Endothelial cell of umbilical vein (primary cell): ENCODE results near the gene CFP. TPM values are rescaled to one million over a fixed set of nuclear protein-coding genes. Genes with fewer than 3 reads are reported as not detected.

ENCODE experiments used
- BruUV-seq: library from RNA; stranded (reverse); fragments of 400-500 nt; replicated peaks from 2 replicates; lab custom pipeline; 2021; lab: Mats Ljungman, UMichigan
- CTCF ChIA-PET: fragments of 300-600, 350-600 bp; sonication (Branson Sonifier 250); formaldehyde crosslinking; loops from one replicate; lab custom pipeline; 2021; ENCODE audit warnings: antibody characterized with exemption, inconsistent platforms; lab: Charles Lee
- POLR2A ChIA-PET: fragments of 300-600, 350-600 bp; sonication (Branson Sonifier 250); formaldehyde crosslinking; loops from one replicate; lab custom pipeline; 2021; ENCODE audit warnings: antibody characterized with exemption, inconsistent platforms; lab: Charles Lee
- DNase-seq: peaks from one replicate; pipeline ENCODE4 v3.0.0-alpha.2; 2011; ENCODE audit warnings: low read depth, low spot score
- FAIRE-seq: peaks from 2 replicates; lab custom pipeline; 2011; peaks lifted over from hg19 to GRCh38; lab: Jason Lieb, UNC
- H2AFZ ChIP-seq: 2 replicates; pipeline ENCODE4 v1.6.0; 2012; ENCODE audit warnings: low read depth, low read length, control low read depth, inconsistent platforms
- H3K27ac ChIP-seq: 2 replicates; pipeline ENCODE4 v1.5.1; 2011; ENCODE audit warnings: low read depth, mild to moderate bottlenecking, control low read depth, low read length, moderate library complexity; ENCODE audit not compliant: insufficient read depth
- H3K27me3 ChIP-seq, 2 experiments: 2 replicates each; pipeline versions ENCODE4 v1.6.0 to v1.6.1; 2011; ENCODE audit warnings: low read length in 2 of 2, mixed read lengths in 1 of 2; ENCODE audit not compliant: control insufficient read depth in 2 of 2, insufficient read depth in 2 of 2
- H3K36me3 ChIP-seq, 2 experiments: 2 replicates in 1 of 2; 3 replicates in 1 of 2; pipeline ENCODE4 v1.5.1; 2011; ENCODE audit warnings: low read length in 2 of 2, mild to moderate bottlenecking in 1 of 2, moderate library complexity in 1 of 2; ENCODE audit not compliant: control insufficient read depth in 2 of 2, insufficient read depth in 2 of 2; ENCODE audit errors: extremely low read depth in 1 of 2
- H3K4me1 ChIP-seq: 3 replicates; pipeline ENCODE4 v1.5.1; 2011; ENCODE audit warnings: mild to moderate bottlenecking, low read length; ENCODE audit not compliant: control insufficient read depth, insufficient read depth; ENCODE audit errors: extremely low read depth
- H3K4me2 ChIP-seq: 2 replicates; pipeline ENCODE4 v1.6.1; 2011; ENCODE audit warnings: low read length, control low read depth, mixed read lengths; ENCODE audit not compliant: insufficient read depth
- H3K4me3 ChIP-seq, 3 experiments: fragments of 200-600 bp in 1 of 3; sonication (generic), shearing (Covaris generic) in 1 of 3; replicated peaks in 1 of 3; 2 replicates each; pipeline ENCODE4 v1.5.1; 2011 to 2016; ENCODE audit warnings: control low read depth in 3 of 3, low read length in 3 of 3, mild to moderate bottlenecking in 2 of 3, inconsistent platforms in 1 of 3, low read depth in 1 of 3, moderate library complexity in 1 of 3; ENCODE audit not compliant: insufficient read depth in 1 of 3
- H3K79me2 ChIP-seq: 2 replicates; pipeline ENCODE4 v1.6.0; 2012; ENCODE audit warnings: low read length, inconsistent platforms; ENCODE audit not compliant: control insufficient read depth, insufficient read depth
- H3K9ac ChIP-seq: replicated peaks from 2 replicates; pipeline ENCODE3; 2011; ENCODE audit warnings: low read length, control low read depth; ENCODE audit not compliant: insufficient read depth; ENCODE audit errors: extremely low read depth
- H3K9me1 ChIP-seq: replicated peaks from 3 replicates; pipeline ENCODE4 v1.6.0; 2011; ENCODE audit warnings: mild to moderate bottlenecking, low read length; ENCODE audit not compliant: control insufficient read depth, insufficient read depth; ENCODE audit errors: extremely low read depth
- H3K9me3 ChIP-seq: replicated peaks from 2 replicates; pipeline ENCODE4 v1.5.1; 2012; ENCODE audit warnings: low read length, inconsistent platforms; ENCODE audit not compliant: control insufficient read depth, insufficient read depth
- H4K20me1 ChIP-seq: replicated peaks from 2 replicates; pipeline ENCODE3; 2011; ENCODE audit warnings: mild to moderate bottlenecking, low read length; ENCODE audit not compliant: control insufficient read depth, insufficient read depth; ENCODE audit errors: extremely low read depth
- EZH2 ChIP-seq: IDR thresholded peaks from 2 replicates; pipeline ENCODE4 v1.6.1; 2012; ENCODE audit warnings: borderline replicate concordance, low read depth, mild to moderate bottlenecking, moderate library complexity, low read length, inconsistent platforms; ENCODE audit not compliant: severe bottlenecking
- FOS ChIP-seq: IDR thresholded peaks from 2 replicates; pipeline ENCODE4 v1.6.1; 2011; ENCODE audit warnings: mild to moderate bottlenecking, low read length, moderate library complexity, borderline replicate concordance; ENCODE audit not compliant: insufficient read depth
- GATA2 ChIP-seq: IDR thresholded peaks from 2 replicates; pipeline ENCODE4 v1.7.0; 2011; ENCODE audit warnings: low read depth, mild to moderate bottlenecking, moderate library complexity, mixed read lengths, low read length; ENCODE audit not compliant: insufficient read length, insufficient read depth
- JUN ChIP-seq: IDR thresholded peaks from 2 replicates; pipeline ENCODE4 v1.6.1; 2011; ENCODE audit warnings: borderline replicate concordance, low read depth; ENCODE audit not compliant: insufficient read length, insufficient read depth
- MYC ChIP-seq: IDR thresholded peaks from one replicate; pipeline ENCODE4 v1.6.1; 2011; ENCODE audit warnings: mild to moderate bottlenecking, low read depth, low read length
- POLR2A ChIP-seq: IDR thresholded peaks from 2 replicates; pipeline ENCODE4 v1.6.1; 2012; ENCODE audit warnings: low read depth, mild to moderate bottlenecking, control low read depth, low read length
- POLR2AphosphoS5 ChIP-seq: IDR thresholded peaks from 2 replicates; pipeline ENCODE4 v1.6.1; 2012; ENCODE audit warnings: low read depth, mild to moderate bottlenecking, control low read depth, low read length, moderate library complexity; ENCODE audit not compliant: insufficient read depth
- dilution Hi-C: fragments of 300-500 bp; cut with MboI; formaldehyde crosslinking; loops from one replicate; pipeline ENCODE4 v1.15.0; 2019; ENCODE audit warnings: low sequenced_read_pairs; ENCODE audit not compliant: extremely low pct_ligation_motif_present
- intact Hi-C: fragments of 100-400 bp; cut with micrococcal nuclease; formaldehyde crosslinking; loops from one replicate; pipeline ENCODE4 v1.10.0; 2022
- polyA plus RNA-seq, 4 experiments: library from polyadenylated mRNA; depleted of rRNA in 3 of 4; stranded (reverse) in 3 of 4; unstranded in 1 of 4; fragments of >200 nt; gene quantifications; 2 replicates each; pipeline versions ENCODE4 v1.2.1 to v1.2.3, GENCODE V29; 2011 to 2012; ENCODE audit warnings: missing spikeins in 1 of 4
- total RNA-seq: library from RNA; stranded (reverse); gene quantifications from 2 replicates; pipeline ENCODE4 v1.2.3, GENCODE V29; 2021
- TF ChIP-seq, protein P1 (sequence below): IDR thresholded peaks from 2 replicates; pipeline ENCODE4 v1.6.1; 2011; ENCODE audit not compliant: insufficient read depth, insufficient read length
- TF ChIP-seq, protein P2 (sequence below), 2 donors: IDR thresholded peaks; 1 replicate in 1 of 2; 2 replicates in 1 of 2; pipeline ENCODE4 v1.5.1; 2011; ENCODE audit warnings: low read length in 2 of 2, mild to moderate bottlenecking in 2 of 2, moderate library complexity in 2 of 2, control low read depth in 1 of 2, inconsistent platforms in 1 of 2, low read depth in 1 of 2; ENCODE audit not compliant: insufficient read depth in 1 of 2; ENCODE audit errors: extremely low read depth in 1 of 2

Gene CFP
- total and polyA plus RNA-seq, 2 donors (not counting 3 experiments of a cell fraction or from before 2014, with no cell fraction given) = 0.69 to 1.00 TPM

DNA sequence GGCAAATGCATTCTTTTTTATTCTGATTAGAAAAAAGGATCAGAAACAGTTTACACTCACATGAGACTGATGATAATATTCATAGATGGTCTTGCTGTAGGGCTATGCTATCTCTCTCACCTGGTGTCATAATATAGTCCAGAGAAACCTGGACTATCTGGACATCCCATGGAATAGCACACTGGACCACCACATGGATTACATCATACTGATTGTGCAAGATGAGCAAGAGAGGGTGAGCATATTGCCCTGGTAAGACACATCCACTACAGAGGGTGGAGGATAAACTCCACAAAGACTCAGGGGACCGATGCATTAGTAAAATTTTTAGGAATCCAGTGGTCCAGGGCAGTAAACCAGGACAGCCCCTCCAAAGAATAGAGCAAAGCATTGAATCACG lies 18.2 kb downstream of the CFP start:
- Histone ChIP-seq H4K20me1 (no peaks in the 10 kb centered on the region), H3K27me3 (no peaks in the 10 kb centered on the region), H3K4me2 (no peak overlapping the region), H3K4me3 (no peak overlapping the region), H2AFZ (no peak overlapping the region), H3K4me1 (no peaks in the 10 kb centered on the region), H3K27ac (no peak overlapping the region), H3K9ac (no peak overlapping the region), H3K9me1 (no peaks in the 10 kb centered on the region), H3K9me3 (no peaks in the 10 kb centered on the region), H3K79me2 (no peaks in the 10 kb centered on the region), H3K36me3 (no peaks in the 10 kb centered on the region)
- intact Hi-C loops = no loop called here
- FAIRE-seq (no peak), DNase-seq (no peak)
- dilution Hi-C loops = no loop called here
- POLR2A ChIA-PET = no interaction called here
- no TSS peak for BruUV-seq
- TF ChIP-seq, protein P1, sequence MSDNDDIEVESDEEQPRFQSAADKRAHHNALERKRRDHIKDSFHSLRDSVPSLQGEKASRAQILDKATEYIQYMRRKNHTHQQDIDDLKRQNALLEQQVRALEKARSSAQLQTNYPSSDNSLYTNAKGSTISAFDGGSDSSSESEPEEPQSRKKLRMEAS = no peak
- no peak for TF ChIP-seq EZH2
- TF ChIP-seq POLR2AphosphoS5 = no peak
- no peak for TF ChIP-seq GATA2
- TF ChIP-seq JUN = no peak
- TF ChIP-seq POLR2A = no peak
- TF ChIP-seq FOS = no peak
- no peak for TF ChIP-seq MYC
- TF ChIP-seq, protein P2, sequence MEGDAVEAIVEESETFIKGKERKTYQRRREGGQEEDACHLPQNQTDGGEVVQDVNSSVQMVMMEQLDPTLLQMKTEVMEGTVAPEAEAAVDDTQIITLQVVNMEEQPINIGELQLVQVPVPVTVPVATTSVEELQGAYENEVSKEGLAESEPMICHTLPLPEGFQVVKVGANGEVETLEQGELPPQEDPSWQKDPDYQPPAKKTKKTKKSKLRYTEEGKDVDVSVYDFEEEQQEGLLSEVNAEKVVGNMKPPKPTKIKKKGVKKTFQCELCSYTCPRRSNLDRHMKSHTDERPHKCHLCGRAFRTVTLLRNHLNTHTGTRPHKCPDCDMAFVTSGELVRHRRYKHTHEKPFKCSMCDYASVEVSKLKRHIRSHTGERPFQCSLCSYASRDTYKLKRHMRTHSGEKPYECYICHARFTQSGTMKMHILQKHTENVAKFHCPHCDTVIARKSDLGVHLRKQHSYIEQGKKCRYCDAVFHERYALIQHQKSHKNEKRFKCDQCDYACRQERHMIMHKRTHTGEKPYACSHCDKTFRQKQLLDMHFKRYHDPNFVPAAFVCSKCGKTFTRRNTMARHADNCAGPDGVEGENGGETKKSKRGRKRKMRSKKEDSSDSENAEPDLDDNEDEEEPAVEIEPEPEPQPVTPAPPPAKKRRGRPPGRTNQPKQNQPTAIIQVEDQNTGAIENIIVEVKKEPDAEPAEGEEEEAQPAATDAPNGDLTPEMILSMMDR (IDR thresholded peaks at IDR 0.05; ENCODE audit: extremely low read depth in 1 of 2, insufficient read depth in 1 of 2, low read depth in 1 of 2, low read length in 2 of 2) = no peak
- CTCF ChIA-PET = no interaction called here
